HL-60 (cell line): ENCODE results near the gene ARHGAP33.

Experiments
- GABPA ChIP-seq: IDR thresholded peaks from 2 replicates; pipeline ENCODE4 v1.6.1; 2012; ENCODE audit warnings: low read depth
- POLR2AphosphoS5 ChIP-seq: IDR thresholded peaks from 2 replicates; pipeline ENCODE4 v1.6.1; 2012; ENCODE audit warnings: low read depth
- TF ChIP-seq, protein P1 (sequence below): IDR thresholded peaks from one replicate; pipeline ENCODE4 v1.5.1; 2011; ENCODE audit warnings: low read length, control low read depth, inconsistent platforms; ENCODE audit not compliant: insufficient read depth
- TF ChIP-seq, protein P2 (sequence below): IDR thresholded peaks from 2 replicates; pipeline ENCODE4 v1.6.1; 2012; ENCODE audit warnings: low read depth; ENCODE audit not compliant: insufficient replicate concordance

DNA sequence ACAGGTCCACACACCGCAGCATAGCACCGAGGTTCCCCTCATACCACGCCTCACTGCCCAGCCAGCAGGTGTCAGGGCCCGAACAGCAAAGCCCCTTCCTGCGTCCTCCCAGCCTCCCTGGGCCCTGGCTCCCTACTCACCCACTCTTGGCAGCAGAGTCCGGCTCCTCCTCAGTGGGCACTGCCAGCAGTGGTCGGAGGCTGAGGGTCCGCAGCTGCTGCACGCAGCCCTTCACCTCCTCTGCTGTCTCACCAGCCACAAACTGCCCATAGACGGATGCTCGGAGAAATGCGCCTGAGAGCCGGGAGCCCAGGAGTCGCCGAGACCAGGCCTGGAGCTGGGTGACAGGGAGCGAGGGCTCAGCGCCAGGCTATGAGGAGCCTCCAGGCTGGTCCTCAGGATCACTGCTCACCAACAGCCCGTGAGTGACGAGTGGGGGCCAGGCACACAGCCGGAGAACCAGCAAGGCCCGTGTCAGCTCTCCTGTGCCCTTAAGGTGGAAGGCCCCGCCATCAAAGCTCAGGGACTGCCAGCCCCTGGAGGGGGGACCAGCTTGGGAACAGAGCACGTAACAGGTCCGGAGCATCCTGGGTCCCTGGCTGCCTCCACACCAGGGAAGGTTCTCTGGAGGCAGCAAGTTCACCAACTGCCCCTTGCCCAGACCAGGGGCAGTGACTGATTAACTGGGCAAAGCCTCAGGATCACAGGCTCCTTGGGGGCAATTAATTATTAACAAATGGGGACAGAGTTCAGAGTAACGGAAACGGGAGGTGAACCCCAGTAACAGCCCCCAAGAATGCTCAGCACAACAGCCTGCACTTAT lies 37.1 kb downstream of the ARHGAP33 start, which contains the start of gene PRODH2:
- TF ChIP-seq, protein P1, sequence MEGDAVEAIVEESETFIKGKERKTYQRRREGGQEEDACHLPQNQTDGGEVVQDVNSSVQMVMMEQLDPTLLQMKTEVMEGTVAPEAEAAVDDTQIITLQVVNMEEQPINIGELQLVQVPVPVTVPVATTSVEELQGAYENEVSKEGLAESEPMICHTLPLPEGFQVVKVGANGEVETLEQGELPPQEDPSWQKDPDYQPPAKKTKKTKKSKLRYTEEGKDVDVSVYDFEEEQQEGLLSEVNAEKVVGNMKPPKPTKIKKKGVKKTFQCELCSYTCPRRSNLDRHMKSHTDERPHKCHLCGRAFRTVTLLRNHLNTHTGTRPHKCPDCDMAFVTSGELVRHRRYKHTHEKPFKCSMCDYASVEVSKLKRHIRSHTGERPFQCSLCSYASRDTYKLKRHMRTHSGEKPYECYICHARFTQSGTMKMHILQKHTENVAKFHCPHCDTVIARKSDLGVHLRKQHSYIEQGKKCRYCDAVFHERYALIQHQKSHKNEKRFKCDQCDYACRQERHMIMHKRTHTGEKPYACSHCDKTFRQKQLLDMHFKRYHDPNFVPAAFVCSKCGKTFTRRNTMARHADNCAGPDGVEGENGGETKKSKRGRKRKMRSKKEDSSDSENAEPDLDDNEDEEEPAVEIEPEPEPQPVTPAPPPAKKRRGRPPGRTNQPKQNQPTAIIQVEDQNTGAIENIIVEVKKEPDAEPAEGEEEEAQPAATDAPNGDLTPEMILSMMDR: no peak
- TF ChIP-seq, protein P2, sequence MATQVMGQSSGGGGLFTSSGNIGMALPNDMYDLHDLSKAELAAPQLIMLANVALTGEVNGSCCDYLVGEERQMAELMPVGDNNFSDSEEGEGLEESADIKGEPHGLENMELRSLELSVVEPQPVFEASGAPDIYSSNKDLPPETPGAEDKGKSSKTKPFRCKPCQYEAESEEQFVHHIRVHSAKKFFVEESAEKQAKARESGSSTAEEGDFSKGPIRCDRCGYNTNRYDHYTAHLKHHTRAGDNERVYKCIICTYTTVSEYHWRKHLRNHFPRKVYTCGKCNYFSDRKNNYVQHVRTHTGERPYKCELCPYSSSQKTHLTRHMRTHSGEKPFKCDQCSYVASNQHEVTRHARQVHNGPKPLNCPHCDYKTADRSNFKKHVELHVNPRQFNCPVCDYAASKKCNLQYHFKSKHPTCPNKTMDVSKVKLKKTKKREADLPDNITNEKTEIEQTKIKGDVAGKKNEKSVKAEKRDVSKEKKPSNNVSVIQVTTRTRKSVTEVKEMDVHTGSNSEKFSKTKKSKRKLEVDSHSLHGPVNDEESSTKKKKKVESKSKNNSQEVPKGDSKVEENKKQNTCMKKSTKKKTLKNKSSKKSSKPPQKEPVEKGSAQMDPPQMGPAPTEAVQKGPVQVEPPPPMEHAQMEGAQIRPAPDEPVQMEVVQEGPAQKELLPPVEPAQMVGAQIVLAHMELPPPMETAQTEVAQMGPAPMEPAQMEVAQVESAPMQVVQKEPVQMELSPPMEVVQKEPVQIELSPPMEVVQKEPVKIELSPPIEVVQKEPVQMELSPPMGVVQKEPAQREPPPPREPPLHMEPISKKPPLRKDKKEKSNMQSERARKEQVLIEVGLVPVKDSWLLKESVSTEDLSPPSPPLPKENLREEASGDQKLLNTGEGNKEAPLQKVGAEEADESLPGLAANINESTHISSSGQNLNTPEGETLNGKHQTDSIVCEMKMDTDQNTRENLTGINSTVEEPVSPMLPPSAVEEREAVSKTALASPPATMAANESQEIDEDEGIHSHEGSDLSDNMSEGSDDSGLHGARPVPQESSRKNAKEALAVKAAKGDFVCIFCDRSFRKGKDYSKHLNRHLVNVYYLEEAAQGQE: no peak
- TF ChIP-seq POLR2AphosphoS5: no peak
- TF ChIP-seq GABPA: no peak
